ENCODE measurements around the gene EFL1. TPM values are rescaled to one million over a fixed set of nuclear protein-coding genes. Genes with fewer than 3 reads are reported as not detected.

Gene EFL1
- total and polyA plus RNA-seq, 11 donors: 3.5 to 19.2 (median 15.6) TPM

- Histone ChIP-seq H3K4me3 (no peak overlapping the region), H3K4me1 (peaks cover 0 to 26% (median 18%) of the 10 kb centered on the region in 12 donors), H3K27me3 (no peaks in the 10 kb centered on the region), H3K36me3 (no peaks in the 10 kb centered on the region), H3K27ac (no peak overlapping the region), H3K9me3 (no peaks in the 10 kb centered on the region)
- no peak for ATAC-seq
- intact Hi-C loops (cut with DNase I): no loop called here
- no peak for DNase-seq
- TF ChIP-seq POLR2A (IDR thresholded peaks at IDR 0.05) (no peak), CTCF (IDR thresholded peaks at IDR 0.05) (no peak)
- 91 to 96% (median 94%) methylated on average over 6 of the region's 6 CpGs for WGBS, 4 donors
These were observed 75.7 kb downstream of the EFL1 start for GRCh38 chr15:82186719-82187406.

- Histone ChIP-seq H3K36me3 (no peaks in the 10 kb centered on the region), H3K27me3 (no peaks in the 10 kb centered on the region), H3K27ac (no peak overlapping the region), H3K4me1 (peaks cover 0 to 26% (median 18%) of the 10 kb centered on the region in 12 donors), H3K9me3 (no peaks in the 10 kb centered on the region), H3K4me3 (no peak overlapping the region)
- intact Hi-C loops (cut with DNase I): no loop called here
- DNase-seq (no peak), ATAC-seq (no peak)
- WGBS, 4 donors: 95 to 98% (median 96%) methylated on average over 2 of the region's 2 CpGs
- TF ChIP-seq CTCF (IDR thresholded peaks at IDR 0.05): no peak
- no peak for TF ChIP-seq POLR2A (IDR thresholded peaks at IDR 0.05)
These were observed 76.4 kb downstream of the EFL1 start for GRCh38 chr15:82186161-82186560.

- TF ChIP-seq CTCF (IDR thresholded peaks at IDR 0.05): no peak
- TF ChIP-seq POLR2A (IDR thresholded peaks at IDR 0.05): no peak
- no peak overlapping the region for H3K4me3 ChIP-seq
- peaks cover 0 to 26% (median 18%) of the 10 kb centered on the region in 12 donors for H3K4me1 ChIP-seq
- H3K9me3 ChIP-seq: no peaks in the 10 kb centered on the region
- no peaks in the 10 kb centered on the region for H3K27me3 ChIP-seq
- intact Hi-C loops (cut with DNase I): no loop called here
- H3K27ac ChIP-seq: no peak overlapping the region
- ATAC-seq: no peak
- DNase-seq: no peak
- H3K36me3 ChIP-seq: no peaks in the 10 kb centered on the region
These were observed 77.8 kb downstream of the EFL1 start for GRCh38 chr15:82184776-82185175.

DNA sequence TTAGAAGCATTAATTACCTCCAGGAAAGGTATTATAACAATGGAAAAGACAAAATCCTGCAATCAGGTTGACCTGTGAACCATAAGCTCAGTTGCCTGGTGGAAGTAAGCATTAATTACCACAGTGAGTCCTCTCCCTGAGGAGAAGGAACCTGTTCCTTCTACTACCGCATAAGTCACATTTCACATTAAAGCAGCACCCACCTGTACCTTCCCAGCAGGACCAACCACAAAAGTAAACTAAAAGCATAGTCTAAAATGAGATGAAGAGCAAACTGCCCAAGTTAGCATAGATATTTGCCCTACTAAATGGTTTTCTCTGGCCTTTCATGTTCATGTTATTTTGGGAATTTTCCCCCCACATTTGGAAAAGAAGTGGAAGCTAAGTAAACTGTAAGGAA, 78.2 kb downstream of the EFL1 start:
- no peaks in the 10 kb centered on the region for H3K36me3 ChIP-seq
- intact Hi-C loops (cut with DNase I): no loop called here
- H3K4me3 ChIP-seq: no peak overlapping the region
- H3K27me3 ChIP-seq: no peaks in the 10 kb centered on the region
- H3K4me1 ChIP-seq: peaks cover 0 to 26% (median 18%) of the 10 kb centered on the region in 12 donors
- DNase-seq: no peak
- peak overlapping the region in 1 of 12 donors; percentile 1 for H3K27ac ChIP-seq
- ATAC-seq: no peak
- no peak for TF ChIP-seq CTCF (IDR thresholded peaks at IDR 0.05)
- TF ChIP-seq POLR2A (IDR thresholded peaks at IDR 0.05): no peak
- 90 to 100% (median 92%) methylated on average over 1 of the region's 1 CpG for WGBS, 4 donors
- no peaks in the 10 kb centered on the region for H3K9me3 ChIP-seq

All from heart left ventricle (tissue), 16 donors.